EH (cell line): Measurements from ENCODE around the gene SLC7A9.
A peak's percentile ranks its signal among the peaks of the same experiment; 100 is the strongest.
"Not testable (repeated sequence)": the region's sequence is repeated elsewhere in the genome, so short reads cannot be mapped to it uniquely, and the experiment has no call there.

Source experiments
- DNase-seq: peaks from one replicate; pipeline ENCODE4 v3.0.0-alpha.2; 2015; ENCODE audit warnings: low read depth

Gene SLC7A9

GRCh38 chr19:32869369-32869965 is at the start of gene SLC7A9:
Gene SLC7A9, minus strand, starts transcription at chr19:32869767. Its CDS starts 1,233 bp downstream, at chr19:32868534.
- DNase-seq, result no peak

- DNase-seq, result no peak
Observed at GRCh38 chr19:32919365-32919764, 49.8 kb upstream of the SLC7A9 start.

DNA sequence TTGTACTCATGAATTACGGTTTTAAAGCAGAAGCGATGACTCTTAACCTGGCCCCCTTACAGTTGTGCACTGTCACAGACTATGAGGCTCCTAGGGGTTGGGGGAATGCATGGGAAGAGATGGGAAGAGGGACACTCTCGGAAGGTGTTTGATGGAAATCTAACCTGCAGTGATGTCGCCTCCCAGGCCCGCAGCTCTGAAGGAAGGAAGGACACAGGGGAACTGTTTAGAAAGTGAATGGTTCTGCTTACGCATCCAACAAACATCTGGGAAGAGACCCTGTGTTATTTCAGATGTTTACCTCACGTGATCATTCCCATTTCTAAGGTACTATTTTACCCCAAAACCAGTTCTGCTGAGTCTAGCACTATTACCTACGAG is 48.0 kb upstream of the SLC7A9 start:
- no peak for DNase-seq

DNA sequence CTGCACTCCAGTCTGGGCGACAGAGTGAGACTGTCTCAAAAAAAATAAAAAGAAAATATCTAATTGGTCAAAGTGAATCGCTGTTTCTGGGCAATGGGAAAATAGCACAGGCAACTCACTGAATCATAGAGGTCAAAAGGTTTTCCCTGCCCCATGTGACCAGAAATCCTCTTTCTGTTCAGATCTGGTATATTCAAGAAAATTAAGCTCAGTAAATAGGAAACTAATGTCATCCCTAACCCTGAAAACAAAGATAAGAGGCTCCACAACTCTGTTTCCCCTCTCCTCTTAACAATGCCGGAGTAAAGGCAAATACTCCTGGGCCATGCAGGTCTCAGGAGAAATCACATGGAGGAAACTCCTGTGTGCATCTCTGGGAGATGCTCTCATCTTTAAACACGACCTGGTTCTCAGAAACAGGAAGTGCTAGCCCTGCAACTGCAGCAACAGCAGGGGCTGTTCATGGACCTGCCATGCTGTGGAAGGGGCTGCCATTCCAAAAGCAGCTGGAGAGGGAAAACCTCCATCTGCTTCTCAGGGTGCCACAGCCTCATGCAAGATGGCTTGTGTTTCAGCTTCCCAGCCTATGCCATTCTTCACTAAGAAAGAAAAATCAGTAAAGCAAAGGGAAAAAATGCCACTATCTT is 47.5 kb upstream of the SLC7A9 start:
- DNase-seq, result no peak

- DNase-seq, result no peak
Observed at GRCh38 chr19:32914879-32915660, 45.5 kb upstream of the SLC7A9 start.

GRCh38 chr19:32911467-32911866 is 41.9 kb upstream of the SLC7A9 start:
- DNase-seq, result no peak

DNA sequence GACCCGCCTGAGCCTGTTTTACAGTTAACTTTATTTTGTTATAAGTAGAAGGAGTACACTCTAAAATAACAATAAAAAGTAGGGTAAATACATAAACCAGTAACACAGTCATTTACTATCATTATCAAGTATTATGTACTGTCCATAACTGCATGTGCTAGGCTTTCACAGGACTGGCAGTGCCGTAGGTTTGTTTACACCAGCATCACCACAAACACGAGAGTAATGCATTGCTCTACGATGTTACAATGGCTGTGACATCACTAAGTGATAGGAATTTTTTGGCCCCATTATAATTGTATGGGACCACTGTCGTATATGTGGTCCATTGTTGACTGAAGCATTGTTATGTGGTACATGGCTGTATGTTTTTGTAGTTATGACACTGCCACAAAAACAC is 41.3 kb upstream of the SLC7A9 start:
- no peak for DNase-seq

DNA sequence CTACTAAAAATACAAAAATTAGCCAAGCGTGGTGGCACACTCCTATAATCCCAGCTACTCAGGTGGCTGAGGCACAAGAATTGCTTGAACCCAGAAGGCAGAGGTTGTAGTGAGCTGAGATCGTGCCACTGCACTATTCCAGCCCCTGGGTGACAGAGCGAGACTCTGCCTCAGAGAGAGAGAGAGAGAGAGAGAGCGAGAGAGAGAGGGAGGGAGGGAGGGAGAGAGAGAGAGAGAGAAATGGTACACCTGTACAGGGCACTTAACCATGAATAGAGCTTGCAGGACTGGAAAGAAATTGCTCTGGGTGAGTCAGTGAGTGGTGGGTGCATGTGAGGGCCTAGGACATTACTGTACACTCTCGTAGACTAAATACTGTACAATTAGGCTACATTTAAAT is 40.5 kb upstream of the SLC7A9 start:
- DNase-seq, result no peak

DNA sequence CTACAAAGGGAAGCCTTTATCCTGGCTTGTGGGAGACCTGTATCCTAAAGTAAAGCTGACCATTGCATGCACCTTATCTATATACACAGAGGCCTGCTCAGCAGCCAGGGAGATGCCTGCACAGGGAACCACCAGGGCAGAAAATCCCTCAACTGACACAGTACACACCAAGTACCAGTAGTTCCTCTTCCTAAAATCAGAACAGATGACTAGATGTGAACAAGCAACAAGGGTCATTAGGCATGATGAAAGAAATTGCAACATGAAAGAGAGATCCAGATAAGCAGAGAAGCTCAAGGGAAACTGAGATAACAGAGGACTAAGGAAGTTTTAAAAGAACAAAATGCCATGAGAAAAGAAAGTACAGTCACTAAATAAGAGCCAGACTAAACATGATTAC is 39.7 kb upstream of the SLC7A9 start:
- no peak for DNase-seq

DNA sequence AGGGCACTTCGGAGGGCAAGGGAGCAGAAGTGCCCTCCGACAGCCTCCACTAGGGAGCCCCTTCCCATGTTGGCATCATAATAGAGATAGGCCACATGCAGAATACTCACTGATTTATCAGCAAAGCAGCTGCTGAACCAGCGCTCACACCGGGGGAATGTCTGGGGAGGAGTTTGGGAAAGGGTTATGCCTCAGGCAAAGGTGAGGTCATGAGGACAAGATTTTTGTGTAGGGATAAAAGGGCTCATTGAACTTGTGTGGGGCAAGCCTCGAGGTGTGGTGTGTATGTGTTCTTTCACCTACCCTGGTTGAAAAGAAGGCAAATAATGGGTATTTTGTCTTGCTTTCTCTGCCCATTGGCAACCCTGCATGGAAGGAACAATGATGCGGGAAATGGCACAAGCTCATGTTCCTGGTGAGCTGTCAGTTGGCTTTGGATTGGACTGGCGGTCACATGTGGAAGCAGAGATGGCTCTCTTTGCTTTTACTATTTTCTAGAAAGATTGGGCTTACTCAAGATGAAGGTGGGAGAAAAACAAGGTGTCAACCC is 39.1 kb upstream of the SLC7A9 start:
- DNase-seq, result no peak

GRCh38 chr19:32902448-32902847 is 32.9 kb upstream of the SLC7A9 start:
- DNase-seq, result no peak

DNA sequence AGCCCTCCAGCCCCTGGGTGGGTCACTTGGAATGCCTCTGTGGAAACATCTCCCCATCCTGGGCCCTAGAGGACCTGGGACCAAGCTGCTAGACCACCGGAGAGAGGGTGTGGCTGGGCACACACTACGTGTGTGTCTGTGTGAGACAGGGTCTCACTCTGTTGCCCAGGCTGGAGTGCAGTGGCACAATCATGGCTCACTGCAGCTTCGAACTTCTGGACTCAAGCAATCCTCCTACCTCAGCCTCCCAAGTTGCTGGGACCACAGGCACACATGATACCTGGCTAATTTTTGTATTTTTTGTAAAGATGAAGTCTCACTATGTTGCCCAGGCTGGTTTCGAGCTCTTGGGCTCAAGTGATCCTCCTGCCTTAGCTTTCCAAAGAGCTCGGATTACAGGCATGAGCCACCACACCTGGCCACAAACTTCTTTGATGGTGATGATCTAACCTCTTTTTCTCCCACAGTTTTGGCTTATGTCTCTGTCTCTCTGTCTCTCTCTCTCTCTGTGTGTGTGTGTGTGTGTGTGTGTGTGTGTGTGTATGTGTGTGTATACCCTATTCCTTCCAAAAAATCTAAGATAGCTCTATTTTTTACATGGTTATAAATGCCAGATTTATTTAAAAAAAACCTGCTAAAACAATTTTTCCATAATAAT is 32.1 kb upstream of the SLC7A9 start:
- DNase-seq, result no peak

DNA sequence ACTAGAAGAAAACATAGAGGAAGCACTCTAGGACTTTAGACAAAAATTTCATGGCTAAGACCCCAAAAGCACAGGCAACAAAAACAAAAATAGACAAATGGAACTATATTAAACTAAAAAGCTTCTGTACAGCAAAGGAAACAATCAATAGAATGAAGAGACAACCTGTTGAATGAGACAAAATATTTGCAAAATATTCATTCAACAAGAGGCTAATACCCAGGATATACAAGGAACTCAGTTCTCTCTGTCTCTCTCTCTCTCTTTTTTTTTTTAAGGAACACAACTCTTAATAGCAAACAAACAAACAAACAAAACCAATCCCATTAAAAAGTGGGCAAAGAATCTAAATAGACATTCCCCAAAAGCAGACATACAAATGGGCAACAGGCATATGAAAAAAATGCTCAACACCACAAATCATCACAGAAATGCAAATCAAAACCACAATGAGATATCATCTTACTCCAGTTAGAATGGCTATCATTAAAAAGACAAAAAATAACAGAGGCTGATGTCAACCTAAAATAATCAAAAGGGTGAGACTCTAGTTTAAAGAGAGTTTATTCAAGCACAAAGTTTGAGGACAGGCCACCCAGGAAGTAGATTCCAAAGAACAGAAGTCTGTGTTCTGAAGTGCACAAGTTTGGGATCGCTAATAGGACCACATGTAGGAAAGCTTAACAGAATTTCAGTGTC is 27.1 kb upstream of the SLC7A9 start:
- DNase-seq, result peak; percentile 71

DNA sequence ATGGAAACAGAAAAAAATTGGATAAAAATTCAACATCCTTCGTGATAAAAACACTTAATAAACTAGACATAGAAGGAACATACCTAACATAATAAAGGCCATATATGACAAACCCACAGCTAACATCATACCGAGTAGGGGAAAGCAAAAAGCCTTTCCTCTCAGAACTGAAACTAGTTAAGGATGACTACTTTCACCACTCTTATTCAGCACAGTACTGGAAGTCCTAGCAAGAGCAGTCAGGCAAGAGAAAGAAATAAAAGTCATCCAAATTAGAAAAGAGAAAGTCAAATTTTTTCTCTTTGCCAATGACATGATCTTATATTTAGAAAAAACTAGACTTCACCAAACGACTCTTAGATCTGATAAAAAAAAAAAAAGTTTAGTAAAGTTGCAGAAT is 25.8 kb upstream of the SLC7A9 start:
- no peak for DNase-seq

DNA sequence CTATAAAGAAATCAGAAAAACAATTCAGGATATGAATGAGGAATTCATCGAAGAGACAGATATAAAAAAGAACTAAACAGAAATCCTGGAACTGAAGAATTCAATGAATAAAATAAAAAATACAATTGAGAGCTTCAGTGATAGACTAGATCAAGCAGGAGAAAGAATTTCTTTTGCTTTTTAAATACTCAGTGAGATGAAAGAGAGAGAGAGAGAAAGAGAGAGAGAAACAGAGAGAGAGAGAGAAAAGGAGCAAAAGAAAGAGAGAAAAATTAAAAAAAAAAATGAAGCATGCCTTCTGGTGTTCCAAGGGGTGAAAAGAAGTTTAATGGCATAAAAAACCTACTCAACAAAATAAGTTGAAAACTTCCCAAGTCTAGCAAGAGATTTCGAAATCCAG is 22.0 kb upstream of the SLC7A9 start:
- DNase-seq, result no peak

- DNase-seq, result no peak
Observed at GRCh38 chr19:32890841-32891240, 21.3 kb upstream of the SLC7A9 start.

DNA sequence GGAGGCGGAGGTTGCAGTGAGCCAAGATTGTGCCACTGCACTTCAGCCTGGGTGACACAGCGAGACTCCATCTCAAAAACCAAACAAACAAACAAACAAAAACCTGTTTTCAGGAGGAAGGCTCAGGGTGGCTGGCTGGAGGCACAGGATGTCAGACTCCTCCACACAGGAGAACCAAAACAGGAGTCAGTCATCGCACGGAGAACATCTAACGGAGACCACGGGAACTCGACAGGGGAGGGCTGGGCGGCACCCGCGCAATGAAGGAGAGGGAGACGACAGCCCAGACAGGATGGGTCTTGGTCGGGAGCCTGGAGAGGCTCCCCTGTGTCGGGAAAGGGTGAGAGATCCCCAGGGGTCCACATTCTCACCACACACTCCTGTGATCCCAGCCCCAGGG is 20.8 kb upstream of the SLC7A9 start:
- no peak for DNase-seq

- DNase-seq, result no peak
Observed at GRCh38 chr19:32889137-32889934, 19.8 kb upstream of the SLC7A9 start.

- DNase-seq, result no peak
Observed at GRCh38 chr19:32887572-32888215, 18.1 kb upstream of the SLC7A9 start.

DNA sequence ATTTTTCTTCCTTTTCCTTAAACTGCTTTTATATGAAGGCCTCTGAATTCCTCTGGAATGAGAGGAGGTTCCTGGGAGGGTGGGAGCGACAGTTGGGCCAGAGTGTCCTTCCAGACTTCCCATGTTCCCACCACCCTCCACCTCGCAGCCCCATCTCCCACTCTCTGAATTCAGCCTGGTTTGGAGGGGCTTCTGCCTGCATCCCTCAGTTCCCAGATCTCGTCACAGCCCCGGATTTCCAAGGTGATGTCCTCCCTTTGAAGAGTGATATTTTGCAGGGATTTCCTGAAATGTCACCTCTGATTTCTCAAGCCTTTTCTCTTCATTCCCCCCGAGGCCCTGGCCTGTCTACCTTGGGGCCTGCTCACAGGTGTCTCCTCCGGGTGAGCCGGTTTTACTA is 16.7 kb upstream of the SLC7A9 start:
- no peak for DNase-seq

GRCh38 chr19:32885255-32885654 is 15.7 kb upstream of the SLC7A9 start:
- not testable (repeated sequence) for DNase-seq
